Activated naive CD8-positive, alpha-beta T cell treated with anti-CD3 and anti-CD28 coated beads, Interleukin-2, amount 50 U/mL, for 24 hours (primary cell): ENCODE results near the gene CYTH2.

Source experiments
- ATAC-seq: fragments of 150-1000 bp; cut with Tn5 transposase; one replicate; pipeline ENCODE4 v1.10.0; 2021
- DNase-seq: peaks from one replicate; pipeline ENCODE4 v3.0.0; 2021
- H3K27ac Mint-ChIP-seq: one replicate; pipeline ENCODE4 v1.8.0; 2021; ENCODE audit warnings: mild to moderate bottlenecking, mixed read lengths
- H3K27me3 Mint-ChIP-seq: one replicate; pipeline ENCODE4 v1.8.0; 2021; ENCODE audit warnings: mixed read lengths
- H3K36me3 Mint-ChIP-seq: one replicate; pipeline ENCODE4 v1.8.0; 2021; ENCODE audit warnings: low read depth, mixed read lengths
- H3K4me1 Mint-ChIP-seq: one replicate; pipeline ENCODE4 v1.8.0; 2021; ENCODE audit warnings: mixed read lengths
- H3K4me3 Mint-ChIP-seq: one replicate; pipeline ENCODE4 v1.8.0; 2021; ENCODE audit warnings: mild to moderate bottlenecking, moderate library complexity, mixed read lengths
- H3K9me3 Mint-ChIP-seq: one replicate; pipeline ENCODE4 v1.8.0; 2021; ENCODE audit warnings: mixed read lengths

Gene CYTH2

GRCh38 chr19:48490981-48491792 lies 22.0 kb downstream of the CYTH2 start:
- no peaks in the 10 kb centered on the region for H3K9me3 Mint-ChIP-seq
- H3K27me3 Mint-ChIP-seq: peaks cover 35% of the 10 kb centered on the region
- no peak overlapping the region for H3K27ac Mint-ChIP-seq
- peak overlapping the region; percentile 21 for H3K4me3 Mint-ChIP-seq
- H3K36me3 Mint-ChIP-seq: no peaks in the 10 kb centered on the region
- H3K4me1 Mint-ChIP-seq: peaks cover 37% of the 10 kb centered on the region
- DNase-seq (peak; percentile 57), ATAC-seq (peak; percentile 3)

GRCh38 chr19:48491793-48492123 lies 22.6 kb downstream of the CYTH2 start:
- DNase-seq: no peak
- H3K9me3 Mint-ChIP-seq: no peaks in the 10 kb centered on the region
- no peak for ATAC-seq
- no peak overlapping the region for H3K27ac Mint-ChIP-seq
- H3K4me1 Mint-ChIP-seq: peaks cover 37% of the 10 kb centered on the region
- H3K4me3 Mint-ChIP-seq: peak overlapping the region; percentile 21
- no peaks in the 10 kb centered on the region for H3K36me3 Mint-ChIP-seq
- H3K27me3 Mint-ChIP-seq: peaks cover 35% of the 10 kb centered on the region

DNA sequence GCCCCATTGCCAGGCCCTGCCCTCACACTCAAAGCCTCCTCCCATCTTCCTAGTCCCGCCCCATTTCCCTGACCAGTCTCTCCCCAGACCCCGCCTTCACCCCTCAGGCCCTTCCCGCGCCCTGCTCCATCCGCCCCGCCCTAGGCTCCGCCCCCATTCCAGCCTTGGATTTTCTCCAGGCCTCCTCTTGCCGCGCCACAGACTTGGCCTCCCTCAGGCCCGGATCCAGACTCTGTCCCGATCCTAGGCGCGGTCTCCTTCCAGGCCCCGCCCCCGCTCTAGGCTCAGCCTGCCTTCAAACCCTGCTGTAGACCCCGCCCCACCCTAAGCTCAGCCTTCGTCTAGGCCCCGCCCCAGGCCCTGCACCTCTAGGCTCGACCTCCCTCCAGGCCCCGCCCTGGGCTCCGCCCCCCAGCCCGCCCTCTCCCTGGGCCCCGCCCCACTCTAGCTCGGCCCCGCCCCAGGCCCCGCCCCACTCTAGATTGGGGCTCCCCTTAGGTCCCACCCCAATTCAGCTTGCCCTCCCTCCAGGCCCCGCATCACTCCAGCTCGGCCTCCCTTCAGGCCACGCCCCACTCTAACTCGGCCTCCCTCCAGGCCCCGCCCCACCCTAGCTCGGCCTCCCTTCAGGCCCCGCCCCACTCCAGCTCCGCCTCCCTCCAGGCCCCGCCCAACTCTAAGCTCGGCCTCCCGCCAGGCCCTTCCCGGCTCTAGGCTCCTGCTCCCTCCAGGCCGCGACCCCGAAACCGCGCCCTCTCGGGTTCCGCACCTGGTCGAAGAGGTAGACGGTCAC lies 24.0 kb downstream of the CYTH2 start:
- Mint-ChIP-seq H3K9me3 (no peaks in the 10 kb centered on the region), H3K27ac (no peak overlapping the region), H3K4me1 (peaks cover 41% of the 10 kb centered on the region), H3K27me3 (peaks cover 42% of the 10 kb centered on the region), H3K36me3 (no peaks in the 10 kb centered on the region), H3K4me3 (peak overlapping the region; percentile 53)
- ATAC-seq: peak; percentile 73
- DNase-seq: peak; percentile 83

DNA sequence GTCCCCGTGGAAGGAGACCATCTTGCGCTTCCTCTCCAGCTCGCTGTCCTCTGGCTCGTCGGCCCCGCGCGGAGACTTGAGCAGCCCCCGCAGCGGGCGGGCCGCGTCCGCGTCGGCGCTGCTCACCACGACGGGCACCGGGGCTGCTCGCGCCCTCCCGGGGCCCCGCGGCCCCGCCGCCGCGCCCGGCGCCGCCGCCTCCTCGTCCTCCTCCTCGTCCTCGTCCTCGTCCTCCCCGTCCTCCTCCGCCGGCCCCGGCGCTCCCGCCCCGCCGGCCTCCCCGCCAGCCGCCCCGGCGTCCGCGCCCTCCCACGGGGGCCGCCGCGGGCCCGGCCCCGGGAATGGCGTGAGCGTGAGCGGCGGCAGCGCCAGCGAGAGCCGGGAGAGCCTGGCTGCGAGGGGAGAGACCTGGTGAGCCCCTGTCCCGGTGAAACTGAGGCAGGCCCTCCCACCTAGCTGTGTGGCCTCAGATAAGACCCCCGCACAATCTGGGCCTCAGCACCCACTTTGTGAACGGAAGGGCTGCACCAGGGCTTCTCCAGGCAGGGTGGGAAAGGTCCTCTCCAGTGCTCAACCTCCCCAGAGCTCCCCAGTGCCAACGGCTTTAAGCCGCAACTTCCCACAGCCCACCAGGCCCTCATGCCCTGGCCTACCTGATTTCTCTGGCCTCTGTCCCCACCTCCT lies 24.7 kb downstream of the CYTH2 start:
- Mint-ChIP-seq H3K4me1 (peaks cover 42% of the 10 kb centered on the region), H3K4me3 (peak overlapping the region; percentile 55), H3K36me3 (no peaks in the 10 kb centered on the region), H3K9me3 (no peaks in the 10 kb centered on the region), H3K27me3 (peaks cover 44% of the 10 kb centered on the region), H3K27ac (no peak overlapping the region)
- DNase-seq (no peak), ATAC-seq (peak; percentile 3)

- DNase-seq: no peak
- H3K9me3 Mint-ChIP-seq: no peaks in the 10 kb centered on the region
- H3K36me3 Mint-ChIP-seq: no peaks in the 10 kb centered on the region
- peaks cover 41% of the 10 kb centered on the region for H3K27me3 Mint-ChIP-seq
- H3K4me1 Mint-ChIP-seq: peaks cover 35% of the 10 kb centered on the region
- H3K4me3 Mint-ChIP-seq: no peak overlapping the region
- no peak for ATAC-seq
- H3K27ac Mint-ChIP-seq: no peak overlapping the region
Measured at GRCh38 chr19:48495396-48495795, 26.2 kb downstream of the CYTH2 start.

DNA sequence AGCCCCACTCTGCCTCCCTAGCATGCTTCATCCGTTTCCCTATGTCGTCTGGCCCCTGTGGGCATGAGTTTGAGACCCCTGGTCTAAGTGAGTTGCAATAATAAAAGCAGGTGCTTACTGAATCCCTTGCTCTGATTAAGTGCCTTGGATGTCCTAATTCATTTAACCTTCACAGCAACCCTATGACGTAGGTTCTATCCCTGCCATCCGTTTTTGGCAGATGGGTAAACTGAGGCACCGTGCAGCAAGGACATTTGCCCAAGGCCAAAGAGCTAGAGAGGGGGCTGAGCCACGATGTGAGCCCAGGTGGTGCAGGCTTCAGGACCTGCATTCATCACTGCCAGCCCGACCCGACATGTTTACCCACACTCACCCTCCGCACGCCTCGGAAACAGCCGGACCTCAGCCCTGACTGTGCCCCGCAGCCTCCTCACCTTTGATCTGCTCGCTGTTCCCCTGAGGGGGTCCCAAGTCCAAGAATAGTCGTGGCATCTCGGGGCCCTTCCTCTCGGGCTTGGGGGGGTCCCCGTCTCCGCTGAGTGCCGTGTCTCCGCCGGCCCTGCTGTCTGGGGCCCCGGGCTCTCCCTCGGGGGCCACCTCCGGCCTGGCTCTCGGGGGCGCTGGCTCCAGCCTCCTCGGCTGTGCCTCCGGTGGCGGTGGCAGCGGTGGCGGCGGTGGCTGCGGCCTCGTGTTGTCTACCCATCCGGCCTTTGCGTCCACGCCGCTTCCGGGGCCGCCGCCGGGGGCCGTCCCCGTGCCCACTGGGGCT lies 28.0 kb downstream of the CYTH2 start:
- H3K27ac Mint-ChIP-seq: no peak overlapping the region
- peaks cover 28% of the 10 kb centered on the region for H3K4me1 Mint-ChIP-seq
- H3K27me3 Mint-ChIP-seq: peaks cover 31% of the 10 kb centered on the region
- no peak overlapping the region for H3K4me3 Mint-ChIP-seq
- no peak for ATAC-seq
- no peaks in the 10 kb centered on the region for H3K9me3 Mint-ChIP-seq
- DNase-seq: no peak
- H3K36me3 Mint-ChIP-seq: no peaks in the 10 kb centered on the region

DNA sequence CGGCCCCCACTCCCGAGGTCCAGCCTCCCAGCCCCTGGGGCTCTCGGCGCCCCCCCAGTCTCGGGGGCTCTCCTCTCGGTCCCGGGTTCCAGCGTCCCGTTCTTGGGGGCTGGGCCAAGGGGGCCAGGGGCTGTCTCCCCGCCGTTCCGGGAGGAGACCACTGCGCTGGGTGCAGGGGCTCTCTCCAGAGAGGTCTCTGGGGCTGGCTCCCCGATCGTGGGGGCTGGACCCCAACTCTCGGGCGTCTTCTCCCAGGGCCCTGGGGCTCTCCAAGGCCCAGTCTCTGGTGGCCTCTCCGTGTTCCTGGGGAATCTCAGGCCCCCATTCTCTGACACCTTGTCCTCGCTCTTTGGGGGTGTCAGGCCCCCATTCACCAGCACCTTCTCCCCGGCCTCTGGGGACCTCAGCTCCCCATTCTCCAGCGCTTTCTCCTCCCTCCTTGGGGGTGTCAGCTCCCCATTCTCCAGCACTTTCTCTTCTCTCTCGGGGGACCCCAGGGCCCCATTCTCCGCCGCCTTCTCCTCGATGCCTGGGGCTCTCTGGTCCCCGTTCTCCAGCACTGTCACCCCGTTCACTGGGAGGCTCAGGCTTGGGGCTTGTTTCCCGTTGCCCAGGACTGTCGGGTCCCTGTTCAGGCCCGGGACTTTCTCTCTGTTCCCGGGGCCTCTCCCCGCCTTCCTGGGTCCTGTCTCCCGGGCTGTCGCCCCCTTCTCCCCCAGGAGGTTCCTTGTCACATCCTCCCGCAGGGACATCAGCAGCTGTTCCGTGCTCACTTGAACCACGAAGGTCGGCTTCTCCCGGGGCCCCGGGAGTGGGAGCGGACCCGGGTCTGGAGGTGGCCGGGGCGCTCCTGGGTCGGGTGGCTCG lies 28.8 kb downstream of the CYTH2 start:
- no peaks in the 10 kb centered on the region for H3K36me3 Mint-ChIP-seq
- DNase-seq: no peak
- no peak overlapping the region for H3K27ac Mint-ChIP-seq
- no peak overlapping the region for H3K4me3 Mint-ChIP-seq
- peaks cover 20% of the 10 kb centered on the region for H3K4me1 Mint-ChIP-seq
- H3K9me3 Mint-ChIP-seq: no peaks in the 10 kb centered on the region
- no peak for ATAC-seq
- peaks cover 26% of the 10 kb centered on the region for H3K27me3 Mint-ChIP-seq

GRCh38 chr19:48498595-48499311 lies 29.6 kb downstream of the CYTH2 start:
- Mint-ChIP-seq H3K4me1 (peaks cover 19% of the 10 kb centered on the region), H3K4me3 (no peak overlapping the region), H3K36me3 (no peaks in the 10 kb centered on the region), H3K27me3 (peaks cover 26% of the 10 kb centered on the region), H3K27ac (no peak overlapping the region), H3K9me3 (no peaks in the 10 kb centered on the region)
- ATAC-seq: no peak
- DNase-seq: no peak

DNA sequence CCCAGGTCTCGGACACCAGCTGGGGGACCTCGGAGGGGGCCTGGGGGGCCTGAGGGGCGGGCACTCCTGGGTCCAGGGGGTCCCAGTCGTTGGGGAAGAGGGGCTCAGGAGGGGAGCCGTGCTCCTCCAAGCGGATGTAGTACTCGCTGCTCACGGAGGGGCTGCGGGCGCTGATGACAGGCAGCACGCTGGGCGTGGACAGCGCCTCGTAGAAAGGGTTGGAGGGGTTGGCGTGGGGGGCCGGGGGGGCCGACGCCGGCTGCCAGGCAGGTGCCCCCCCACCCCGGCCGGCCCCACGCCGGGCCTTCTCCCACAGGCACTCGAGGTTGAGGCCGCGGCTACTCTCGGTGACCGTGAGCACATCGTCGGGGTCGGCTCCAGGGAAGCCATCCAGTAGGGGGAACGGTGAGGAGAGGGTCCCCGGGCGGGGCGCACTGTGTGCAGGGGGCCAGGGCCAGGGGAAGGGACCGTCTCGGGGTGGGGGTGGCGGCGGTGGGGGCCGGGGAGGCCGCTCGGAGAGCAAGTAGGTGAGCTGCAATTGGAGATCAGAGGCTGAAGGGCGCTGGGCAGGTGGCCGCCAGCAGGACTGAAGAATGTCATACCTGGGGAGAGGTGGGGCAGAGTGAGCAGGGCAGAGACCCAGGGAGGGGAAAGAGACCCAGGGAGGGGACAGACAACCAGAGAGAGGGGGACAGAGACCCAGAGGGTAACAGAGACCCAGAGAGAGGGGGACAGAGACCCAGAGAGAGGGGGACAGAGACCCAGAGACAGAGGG lies 30.3 kb downstream of the CYTH2 start:
- Mint-ChIP-seq H3K36me3 (no peaks in the 10 kb centered on the region), H3K27me3 (peaks cover 22% of the 10 kb centered on the region), H3K27ac (no peak overlapping the region), H3K9me3 (no peaks in the 10 kb centered on the region), H3K4me3 (no peak overlapping the region), H3K4me1 (peaks cover 15% of the 10 kb centered on the region)
- ATAC-seq (no peak), DNase-seq (no peak)

GRCh38 chr19:48500830-48501493 lies 31.8 kb downstream of the CYTH2 start:
- Mint-ChIP-seq H3K36me3 (no peaks in the 10 kb centered on the region), H3K9me3 (no peaks in the 10 kb centered on the region), H3K27me3 (peaks cover 9% of the 10 kb centered on the region), H3K4me1 (peaks cover 10% of the 10 kb centered on the region), H3K27ac (no peak overlapping the region), H3K4me3 (peak overlapping the region; percentile 48)
- peak; percentile 3 for ATAC-seq
- DNase-seq: no peak

DNA sequence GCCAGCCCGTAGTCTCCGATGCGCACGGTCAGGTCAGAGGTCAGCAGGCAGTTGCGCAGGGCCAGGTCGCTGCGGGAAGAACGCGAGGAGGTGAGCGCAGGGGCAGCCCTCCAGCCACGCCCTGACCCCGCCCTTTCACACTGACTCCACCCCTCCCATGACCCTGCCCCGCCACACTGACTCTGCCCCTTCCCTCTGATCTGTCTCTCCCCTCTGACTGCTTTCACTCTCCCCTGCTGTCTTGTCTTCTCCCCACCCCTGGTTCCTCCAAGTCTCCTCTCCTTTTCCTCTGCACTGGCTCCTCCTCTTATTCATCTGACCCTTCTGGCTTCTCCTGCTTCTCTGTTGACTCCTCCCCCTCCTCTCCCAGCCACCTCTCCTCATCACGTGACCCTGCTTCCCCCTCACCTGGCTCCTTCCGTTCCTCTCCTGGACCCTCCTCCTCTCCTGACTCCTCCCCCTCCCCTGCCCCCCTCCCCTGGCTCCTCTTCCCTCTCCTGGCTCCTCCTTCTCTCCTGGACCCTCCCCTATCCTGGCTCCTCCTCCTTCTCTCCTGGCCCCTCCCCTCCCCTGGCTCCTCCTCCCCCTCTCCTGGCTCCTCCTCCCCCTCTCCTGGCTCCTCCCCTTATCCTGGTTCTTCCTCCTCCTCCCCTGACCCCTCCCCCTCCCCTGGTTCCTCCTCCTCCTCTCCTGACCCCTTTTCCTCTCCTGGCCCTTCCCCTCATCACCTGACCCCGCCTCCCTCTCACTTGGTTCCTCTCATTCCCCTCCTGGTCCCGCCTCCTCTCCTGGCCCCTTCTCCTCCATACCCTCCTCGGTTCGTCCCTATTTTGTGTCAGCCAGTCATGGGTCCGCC lies 32.6 kb downstream of the CYTH2 start:
- Mint-ChIP-seq H3K27ac (no peak overlapping the region), H3K4me3 (peak overlapping the region; percentile 48), H3K27me3 (peaks cover 8% of the 10 kb centered on the region), H3K9me3 (no peaks in the 10 kb centered on the region), H3K36me3 (no peaks in the 10 kb centered on the region), H3K4me1 (peaks cover 10% of the 10 kb centered on the region)
- ATAC-seq (peak; percentile 55), DNase-seq (peak; percentile 62)
